ENCODE results near the gene SPATA6.

Gene SPATA6

GRCh38 chr1:48500541-48501450 lies 28.8 kb upstream of the SPATA6 start:
- Histone ChIP-seq H3K4me1 (ENCODE audit: control insufficient read depth in 2 of 2, insufficient read depth in 1 of 2, low read depth in 1 of 2, low read length in 2 of 2) (peaks cover 0 to 2% of the 10 kb centered on the region in 2 donors), H2BK15ac (ENCODE audit: low read length) (no peak overlapping the region), H3K36me3 (replicated peaks in 1 of 2; ENCODE audit: control insufficient read depth in 2 of 2, insufficient read depth in 2 of 2, low read length in 2 of 2) (no peaks in the 10 kb centered on the region), H3K4me2 (ENCODE audit: insufficient read depth, low read length, poor library complexity, severe bottlenecking) (no peak overlapping the region), H3K4me3 (ENCODE audit: low read length in 2 of 2) (no peak overlapping the region), H4K8ac (ENCODE audit: low read depth, low read length) (no peak overlapping the region), H3K9me3 (replicated peaks in 1 of 2; ENCODE audit: control insufficient read depth in 2 of 2, insufficient read depth in 1 of 2, low read depth in 1 of 2, low read length in 2 of 2) (no peaks in the 10 kb centered on the region), H3K23ac (ENCODE audit: low read depth, low read length, poor library complexity) (no peak overlapping the region), H2BK120ac (ENCODE audit: low read depth, low read length) (no peak overlapping the region), H3K18ac (ENCODE audit: low read length) (no peak overlapping the region), H3K79me1 (ENCODE audit: low read depth, low read length) (no peaks in the 10 kb centered on the region), H3K14ac (ENCODE audit: low read length) (no peak overlapping the region), H2AFZ (ENCODE audit: low read length) (no peak overlapping the region), H3K27me3 (ENCODE audit: control insufficient read depth in 3 of 3, insufficient read depth in 3 of 3, low read depth in 1 of 3, low read length in 3 of 3) (peaks cover 0 to 2% (median 0%) of the 10 kb centered on the region in 3 experiments), H3K27ac (replicated peaks; ENCODE audit: low read length) (no peak overlapping the region), H2AK5ac (ENCODE audit: low read depth, low read length) (no peak overlapping the region), H3K4ac (ENCODE audit: low read length) (no peak overlapping the region), H4K91ac (ENCODE audit: low read depth, low read length, poor library complexity) (no peak overlapping the region), H3K9ac (ENCODE audit: low read depth, low read length, poor library complexity) (no peak overlapping the region), H2BK12ac (ENCODE audit: low read length) (no peak overlapping the region), H2BK5ac (ENCODE audit: low read length) (no peak overlapping the region)
- DNase-seq (ENCODE audit: low spot score): no peak
- WGBS, 2 donors (ENCODE audit: extremely low coverage in 2 of 2, insufficient read length in 2 of 2, insufficient replicate concordance in 1 of 2): no CpG with 5 or more reads among the region's 12 CpGs

- Histone ChIP-seq H3K14ac (ENCODE audit: low read length) (no peak overlapping the region), H3K9me3 (replicated peaks in 1 of 2; ENCODE audit: control insufficient read depth in 2 of 2, insufficient read depth in 1 of 2, low read depth in 1 of 2, low read length in 2 of 2) (no peaks in the 10 kb centered on the region), H2BK12ac (ENCODE audit: low read length) (no peak overlapping the region), H2BK15ac (ENCODE audit: low read length) (no peak overlapping the region), H3K4me1 (ENCODE audit: control insufficient read depth in 2 of 2, insufficient read depth in 1 of 2, low read depth in 1 of 2, low read length in 2 of 2) (peaks cover 1 to 2% of the 10 kb centered on the region in 2 donors), H3K4me2 (ENCODE audit: insufficient read depth, low read length, poor library complexity, severe bottlenecking) (no peak overlapping the region), H2AFZ (ENCODE audit: low read length) (no peak overlapping the region), H2AK5ac (ENCODE audit: low read depth, low read length) (no peak overlapping the region), H2BK120ac (ENCODE audit: low read depth, low read length) (no peak overlapping the region), H3K9ac (ENCODE audit: low read depth, low read length, poor library complexity) (no peak overlapping the region), H3K4ac (ENCODE audit: low read length) (no peak overlapping the region), H3K79me1 (ENCODE audit: low read depth, low read length) (no peaks in the 10 kb centered on the region), H4K91ac (ENCODE audit: low read depth, low read length, poor library complexity) (no peak overlapping the region), H2BK5ac (ENCODE audit: low read length) (no peak overlapping the region), H3K36me3 (replicated peaks in 1 of 2; ENCODE audit: control insufficient read depth in 2 of 2, insufficient read depth in 2 of 2, low read length in 2 of 2) (no peaks in the 10 kb centered on the region), H4K8ac (ENCODE audit: low read depth, low read length) (no peak overlapping the region), H3K4me3 (ENCODE audit: low read length in 2 of 2) (no peak overlapping the region), H3K27me3 (ENCODE audit: control insufficient read depth in 3 of 3, insufficient read depth in 3 of 3, low read depth in 1 of 3, low read length in 3 of 3) (peaks cover 0 to 4% (median 0%) of the 10 kb centered on the region in 3 experiments), H3K18ac (ENCODE audit: low read length) (no peak overlapping the region), H3K27ac (replicated peaks; ENCODE audit: low read length) (no peak overlapping the region), H3K23ac (ENCODE audit: low read depth, low read length, poor library complexity) (no peak overlapping the region)
- no CpG with 5 or more reads among the region's 8 CpGs for WGBS, 2 donors (ENCODE audit: extremely low coverage in 2 of 2, insufficient read length in 2 of 2, insufficient replicate concordance in 1 of 2)
- no peak for DNase-seq (ENCODE audit: low spot score)
Observed at GRCh38 chr1:48499211-48499735, 27.3 kb upstream of the SPATA6 start.

GRCh38 chr1:48498096-48498791 lies 26.2 kb upstream of the SPATA6 start:
- no peak overlapping the region for H2BK120ac ChIP-seq (ENCODE audit: low read depth, low read length)
- H3K4me3 ChIP-seq (ENCODE audit: low read length in 2 of 2): no peak overlapping the region
- H3K79me1 ChIP-seq (ENCODE audit: low read depth, low read length): no peaks in the 10 kb centered on the region
- DNase-seq (ENCODE audit: low spot score): peak; percentile 62
- no peak overlapping the region for H3K18ac ChIP-seq (ENCODE audit: low read length)
- H4K91ac ChIP-seq (ENCODE audit: low read depth, low read length, poor library complexity): no peak overlapping the region
- H4K8ac ChIP-seq (ENCODE audit: low read depth, low read length): no peak overlapping the region
- no peak overlapping the region for H3K14ac ChIP-seq (ENCODE audit: low read length)
- H3K27me3 ChIP-seq (ENCODE audit: control insufficient read depth in 3 of 3, insufficient read depth in 3 of 3, low read depth in 1 of 3, low read length in 3 of 3): peaks cover 0 to 4% (median 0%) of the 10 kb centered on the region in 3 experiments
- no peak overlapping the region for H2AK5ac ChIP-seq (ENCODE audit: low read depth, low read length)
- no peak overlapping the region for H2BK15ac ChIP-seq (ENCODE audit: low read length)
- no peaks in the 10 kb centered on the region for H3K9me3 ChIP-seq (replicated peaks in 1 of 2; ENCODE audit: control insufficient read depth in 2 of 2, insufficient read depth in 1 of 2, low read depth in 1 of 2, low read length in 2 of 2)
- H2BK12ac ChIP-seq (ENCODE audit: low read length): no peak overlapping the region
- H3K23ac ChIP-seq (ENCODE audit: low read depth, low read length, poor library complexity): no peak overlapping the region
- H2BK5ac ChIP-seq (ENCODE audit: low read length): no peak overlapping the region
- no peaks in the 10 kb centered on the region for H3K36me3 ChIP-seq (replicated peaks in 1 of 2; ENCODE audit: control insufficient read depth in 2 of 2, insufficient read depth in 2 of 2, low read length in 2 of 2)
- H3K9ac ChIP-seq (ENCODE audit: low read depth, low read length, poor library complexity): no peak overlapping the region
- no CpG with 5 or more reads among the region's 15 CpGs for WGBS, 2 donors (ENCODE audit: extremely low coverage in 2 of 2, insufficient read length in 2 of 2, insufficient replicate concordance in 1 of 2)
- H3K27ac ChIP-seq (replicated peaks; ENCODE audit: low read length): no peak overlapping the region
- H3K4me2 ChIP-seq (ENCODE audit: insufficient read depth, low read length, poor library complexity, severe bottlenecking): no peak overlapping the region
- no peak overlapping the region for H3K4ac ChIP-seq (ENCODE audit: low read length)
- H2AFZ ChIP-seq (ENCODE audit: low read length): peak overlapping the region; percentile 57
- peaks cover 4 to 7% of the 10 kb centered on the region in 2 donors for H3K4me1 ChIP-seq (ENCODE audit: control insufficient read depth in 2 of 2, insufficient read depth in 1 of 2, low read depth in 1 of 2, low read length in 2 of 2)

GRCh38 chr1:48495911-48496310 lies 23.9 kb upstream of the SPATA6 start:
- Histone ChIP-seq H3K4me1 (ENCODE audit: control insufficient read depth in 2 of 2, insufficient read depth in 1 of 2, low read depth in 1 of 2, low read length in 2 of 2) (peaks cover 4 to 9% of the 10 kb centered on the region in 2 donors), H2BK120ac (ENCODE audit: low read depth, low read length) (no peak overlapping the region), H3K9ac (ENCODE audit: low read depth, low read length, poor library complexity) (no peak overlapping the region), H3K4ac (ENCODE audit: low read length) (no peak overlapping the region), H3K18ac (ENCODE audit: low read length) (no peak overlapping the region), H2BK15ac (ENCODE audit: low read length) (no peak overlapping the region), H3K27me3 (ENCODE audit: control insufficient read depth in 3 of 3, insufficient read depth in 3 of 3, low read depth in 1 of 3, low read length in 3 of 3) (peaks cover 0 to 4% (median 0%) of the 10 kb centered on the region in 3 experiments), H3K36me3 (replicated peaks in 1 of 2; ENCODE audit: control insufficient read depth in 2 of 2, insufficient read depth in 2 of 2, low read length in 2 of 2) (no peaks in the 10 kb centered on the region), H3K14ac (ENCODE audit: low read length) (no peak overlapping the region), H2AFZ (ENCODE audit: low read length) (no peak overlapping the region), H3K27ac (replicated peaks; ENCODE audit: low read length) (no peak overlapping the region), H2BK12ac (ENCODE audit: low read length) (no peak overlapping the region), H3K23ac (ENCODE audit: low read depth, low read length, poor library complexity) (no peak overlapping the region), H3K79me1 (ENCODE audit: low read depth, low read length) (no peaks in the 10 kb centered on the region), H4K91ac (ENCODE audit: low read depth, low read length, poor library complexity) (no peak overlapping the region), H2AK5ac (ENCODE audit: low read depth, low read length) (no peak overlapping the region), H3K4me3 (ENCODE audit: low read length in 2 of 2) (no peak overlapping the region), H3K9me3 (replicated peaks in 1 of 2; ENCODE audit: control insufficient read depth in 2 of 2, insufficient read depth in 1 of 2, low read depth in 1 of 2, low read length in 2 of 2) (no peaks in the 10 kb centered on the region), H4K8ac (ENCODE audit: low read depth, low read length) (peak overlapping the region; percentile 52), H3K4me2 (ENCODE audit: insufficient read depth, low read length, poor library complexity, severe bottlenecking) (no peak overlapping the region), H2BK5ac (ENCODE audit: low read length) (no peak overlapping the region)
- no peak for DNase-seq (ENCODE audit: low spot score)
- no CpG with 5 or more reads among the region's 3 CpGs for WGBS, 2 donors (ENCODE audit: extremely low coverage in 2 of 2, insufficient read length in 2 of 2, insufficient replicate concordance in 1 of 2)
